Parathyroid adenoma (tissue), 2 donors: ENCODE data around the gene CFAP61.

Experiments used
- H2AFZ ChIP-seq: fragments of 300-600 bp; sonication (generic); one replicate; pipeline ENCODE4 v1.7.0; 2017; ENCODE audit warnings: antibody characterized with exemption, mild to moderate bottlenecking
- H3K27ac ChIP-seq: fragments of 300-600 bp; sonication (generic); one replicate; pipeline ENCODE4 v1.7.0; 2017
- H3K27me3 ChIP-seq: fragments of 300-600 bp; sonication (generic); one replicate; pipeline ENCODE4 v1.7.0; 2017; ENCODE audit warnings: low read length; ENCODE audit not compliant: control insufficient read depth, insufficient read depth
- H3K36me3 ChIP-seq: fragments of 300-600 bp; sonication (generic); one replicate; pipeline ENCODE4 v1.7.0; 2017; ENCODE audit warnings: low read length; ENCODE audit not compliant: control insufficient read depth, insufficient read depth
- H3K4me1 ChIP-seq: fragments of 300-600 bp; sonication (generic); one replicate; pipeline ENCODE4 v1.7.0; 2017; ENCODE audit warnings: control low read depth
- H3K4me2 ChIP-seq: fragments of 300-600 bp; sonication (generic); one replicate; pipeline ENCODE4 v1.7.0; 2017; ENCODE audit warnings: low read length
- H3K4me3 ChIP-seq: fragments of 300-600 bp; sonication (generic); one replicate; pipeline ENCODE4 v1.7.0; 2017; ENCODE audit warnings: low read depth, low read length
- H3K79me2 ChIP-seq: fragments of 300-600 bp; sonication (generic); one replicate; pipeline ENCODE4 v1.7.0; 2017; ENCODE audit warnings: control low read depth
- H3K9ac ChIP-seq: fragments of 300-600 bp; sonication (generic); one replicate; pipeline ENCODE4 v1.7.0; 2017; ENCODE audit warnings: mild to moderate bottlenecking
- H3K9me3 ChIP-seq: fragments of 300-600 bp; sonication (generic); one replicate; pipeline ENCODE4 v1.7.0; 2017; ENCODE audit warnings: low read length; ENCODE audit not compliant: control insufficient read depth
- TF ChIP-seq, protein P1 (sequence below): fragments of 300-600 bp; sonication (generic); IDR thresholded peaks from one replicate; pipeline ENCODE4 v1.7.0; 2017; ENCODE audit warnings: antibody characterized with exemption, mild to moderate bottlenecking
- donor health status: primary hyperparathyroidism.

Gene CFAP61

DNA sequence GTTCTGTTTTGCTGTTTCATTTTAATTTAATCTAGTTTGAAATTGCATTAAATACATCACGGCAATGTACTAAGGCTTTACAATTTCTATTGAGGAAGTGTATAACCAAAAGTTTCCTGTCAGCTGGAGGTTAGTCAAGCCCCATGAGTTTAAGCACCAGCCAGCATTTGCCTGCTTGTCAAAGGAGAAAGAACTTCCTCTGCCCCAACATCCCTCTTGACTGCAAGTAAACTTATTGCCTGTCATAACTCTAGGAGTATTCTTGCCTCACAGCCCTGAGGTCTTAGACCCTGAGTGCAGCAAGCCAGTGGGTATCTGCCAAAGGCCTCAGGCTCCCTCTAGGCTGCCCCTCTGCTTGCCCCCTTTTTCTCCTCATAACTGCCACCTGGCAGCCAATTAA lies 208.8 kb downstream of the CFAP61 start:
- no peaks in the 10 kb centered on the region for H3K79me2 ChIP-seq
- no peak overlapping the region for H3K4me3 ChIP-seq
- H3K4me1 ChIP-seq: no peaks in the 10 kb centered on the region
- TF ChIP-seq, protein P1, sequence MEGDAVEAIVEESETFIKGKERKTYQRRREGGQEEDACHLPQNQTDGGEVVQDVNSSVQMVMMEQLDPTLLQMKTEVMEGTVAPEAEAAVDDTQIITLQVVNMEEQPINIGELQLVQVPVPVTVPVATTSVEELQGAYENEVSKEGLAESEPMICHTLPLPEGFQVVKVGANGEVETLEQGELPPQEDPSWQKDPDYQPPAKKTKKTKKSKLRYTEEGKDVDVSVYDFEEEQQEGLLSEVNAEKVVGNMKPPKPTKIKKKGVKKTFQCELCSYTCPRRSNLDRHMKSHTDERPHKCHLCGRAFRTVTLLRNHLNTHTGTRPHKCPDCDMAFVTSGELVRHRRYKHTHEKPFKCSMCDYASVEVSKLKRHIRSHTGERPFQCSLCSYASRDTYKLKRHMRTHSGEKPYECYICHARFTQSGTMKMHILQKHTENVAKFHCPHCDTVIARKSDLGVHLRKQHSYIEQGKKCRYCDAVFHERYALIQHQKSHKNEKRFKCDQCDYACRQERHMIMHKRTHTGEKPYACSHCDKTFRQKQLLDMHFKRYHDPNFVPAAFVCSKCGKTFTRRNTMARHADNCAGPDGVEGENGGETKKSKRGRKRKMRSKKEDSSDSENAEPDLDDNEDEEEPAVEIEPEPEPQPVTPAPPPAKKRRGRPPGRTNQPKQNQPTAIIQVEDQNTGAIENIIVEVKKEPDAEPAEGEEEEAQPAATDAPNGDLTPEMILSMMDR: no peak
- no peak overlapping the region for H3K27ac ChIP-seq
- no peak overlapping the region for H2AFZ ChIP-seq
- H3K27me3 ChIP-seq: no peaks in the 10 kb centered on the region
- no peak overlapping the region for H3K4me2 ChIP-seq
- no peaks in the 10 kb centered on the region for H3K36me3 ChIP-seq
- H3K9me3 ChIP-seq: peaks cover 2% of the 10 kb centered on the region
- no peak overlapping the region for H3K9ac ChIP-seq

DNA sequence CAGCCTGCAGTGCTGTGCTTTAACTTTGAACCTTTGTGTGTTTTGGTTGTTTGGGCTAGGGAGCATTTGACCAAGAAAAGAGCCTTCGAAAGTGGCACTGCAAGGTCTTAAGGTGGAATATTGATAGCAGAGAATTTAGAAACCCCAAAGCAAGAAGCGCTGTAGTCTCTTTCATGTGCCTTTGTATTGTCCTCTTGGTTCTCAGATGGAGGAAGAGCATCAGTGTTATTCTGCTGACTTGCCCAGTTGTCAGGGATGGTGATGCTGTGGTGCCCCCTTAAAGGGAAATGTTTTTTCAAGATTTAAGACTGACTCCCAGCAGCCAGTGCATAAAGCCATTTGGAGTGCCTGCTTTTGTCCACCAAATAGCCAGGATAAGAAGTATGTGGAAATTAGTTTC lies 212.9 kb downstream of the CFAP61 start:
- no peak overlapping the region for H2AFZ ChIP-seq

DNA sequence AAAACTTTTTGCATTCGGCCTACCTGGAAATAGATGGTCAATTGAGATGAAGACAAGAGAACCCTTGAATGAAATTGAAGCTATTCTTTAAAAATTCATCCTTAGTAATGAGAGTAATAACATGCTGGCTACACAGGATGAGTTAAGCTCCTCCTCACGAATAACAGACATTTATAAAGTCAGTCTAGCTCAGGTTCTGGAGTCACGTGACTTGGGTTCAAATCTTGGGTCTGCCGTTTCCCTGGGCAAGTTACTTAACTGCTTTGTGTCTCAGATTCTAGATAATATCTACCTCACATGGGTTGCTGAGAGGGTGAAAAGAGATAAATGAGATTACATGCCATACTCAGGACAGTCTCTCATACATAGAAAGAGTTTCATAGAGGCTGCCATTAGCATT lies 214.2 kb downstream of the CFAP61 start:
- TF ChIP-seq, protein P1: no peak
- no peak overlapping the region for H3K4me2 ChIP-seq

More for the DNA sequence above, 212.9 kb downstream of the CFAP61 start:
- Histone ChIP-seq H3K27me3 (no peaks in the 10 kb centered on the region), H3K9me3 (no peaks in the 10 kb centered on the region), H3K79me2 (no peaks in the 10 kb centered on the region), H3K9ac (no peak overlapping the region), H3K27ac (no peak overlapping the region), H3K4me2 (no peak overlapping the region), H3K4me1 (no peaks in the 10 kb centered on the region), H3K36me3 (no peaks in the 10 kb centered on the region), H3K4me3 (no peak overlapping the region)
- TF ChIP-seq, protein P1: no peak

GRCh38 chr20:20267685-20268370 lies 215.5 kb downstream of the CFAP61 start:
- TF ChIP-seq, protein P1: no peak

More for the DNA sequence above, 214.2 kb downstream of the CFAP61 start:
- no peak overlapping the region for H3K9ac ChIP-seq
- H3K27ac ChIP-seq: no peak overlapping the region
- no peaks in the 10 kb centered on the region for H3K36me3 ChIP-seq
- no peak overlapping the region for H3K4me3 ChIP-seq
- no peaks in the 10 kb centered on the region for H3K79me2 ChIP-seq
- no peaks in the 10 kb centered on the region for H3K27me3 ChIP-seq
- no peaks in the 10 kb centered on the region for H3K9me3 ChIP-seq
- H2AFZ ChIP-seq: no peak overlapping the region
- H3K4me1 ChIP-seq: no peaks in the 10 kb centered on the region

DNA sequence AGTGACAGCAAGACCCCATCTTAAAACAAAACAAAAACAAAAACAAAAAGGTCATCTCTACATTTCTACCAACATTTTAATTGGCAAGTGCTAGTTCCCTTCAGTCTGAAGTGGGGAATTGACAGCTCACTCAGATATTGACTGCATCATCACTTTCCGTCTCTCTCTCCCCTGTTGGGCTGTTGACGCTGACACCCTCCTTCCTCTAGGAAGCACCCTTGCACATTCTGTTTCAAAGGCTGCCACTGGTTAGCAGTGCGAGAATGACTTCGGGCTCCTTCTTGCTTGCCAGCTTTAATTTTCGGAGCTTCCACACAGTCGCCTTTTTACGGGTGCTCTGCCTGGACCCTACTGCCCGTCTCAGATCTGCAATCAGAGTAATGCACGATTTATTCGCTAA lies 218.9 kb downstream of the CFAP61 start:
- Histone ChIP-seq H3K27ac (no peak overlapping the region), H3K4me3 (no peak overlapping the region), H2AFZ (no peak overlapping the region), H3K9me3 (no peaks in the 10 kb centered on the region), H3K4me1 (no peaks in the 10 kb centered on the region), H3K4me2 (no peak overlapping the region), H3K9ac (no peak overlapping the region), H3K36me3 (no peaks in the 10 kb centered on the region), H3K27me3 (no peaks in the 10 kb centered on the region), H3K79me2 (no peaks in the 10 kb centered on the region)
- TF ChIP-seq, protein P1: no peak

More at GRCh38 chr20:20267685-20268370, 215.5 kb downstream of the CFAP61 start:
- H2AFZ ChIP-seq: no peak overlapping the region
- no peak overlapping the region for H3K27ac ChIP-seq
- H3K4me1 ChIP-seq: no peaks in the 10 kb centered on the region
- H3K4me2 ChIP-seq: no peak overlapping the region
- no peaks in the 10 kb centered on the region for H3K36me3 ChIP-seq
- H3K9ac ChIP-seq: no peak overlapping the region
- H3K79me2 ChIP-seq: no peaks in the 10 kb centered on the region
- H3K4me3 ChIP-seq: no peak overlapping the region
- no peaks in the 10 kb centered on the region for H3K27me3 ChIP-seq
- H3K9me3 ChIP-seq: no peaks in the 10 kb centered on the region
